Tibial nerve (tissue), 3 donors: ENCODE data around the gene CREB3.

Experiments
- CTCF ChIP-seq, 5 experiments: fragments of 200-600 bp in 3 of 5; fragments of 450-650 bp in 2 of 5; sonication (generic) in 3 of 5; IDR thresholded peaks; one replicate each; pipeline ENCODE4 v1.5.1; 2016 to 2019; ENCODE audit warnings: antibody characterized with exemption in 5 of 5, mild to moderate bottlenecking in 3 of 5, moderate library complexity in 2 of 5
- POLR2A ChIP-seq, 2 donors: fragments of 450-650 bp; IDR thresholded peaks; one replicate each; pipeline ENCODE4 v1.6.1; 2017; ENCODE audit warnings: antibody characterized with exemption in 2 of 2, mild to moderate bottlenecking in 2 of 2, moderate library complexity in 2 of 2

- TF ChIP-seq CTCF (IDR thresholded peaks at IDR 0.05) (no peak), POLR2A (IDR thresholded peaks at IDR 0.05) (no peak)
Measured at GRCh38 chr9:35741740-35742139, 9.3 kb downstream of the CREB3 start.
